ENCODE results near the gene SCARB1. TPM values are rescaled to one million over a fixed set of nuclear protein-coding genes. Genes with fewer than 3 reads are reported as not detected.
A peak's percentile ranks its signal among the peaks of the same experiment; 100 is the strongest.

SCARB1 gene
- total and polyA plus RNA-seq, 2 of the 13 experiments (the other 11 are each of a cell fraction or from before 2014, with no cell fraction given) = 63.4 to 160 TPM

DNA sequence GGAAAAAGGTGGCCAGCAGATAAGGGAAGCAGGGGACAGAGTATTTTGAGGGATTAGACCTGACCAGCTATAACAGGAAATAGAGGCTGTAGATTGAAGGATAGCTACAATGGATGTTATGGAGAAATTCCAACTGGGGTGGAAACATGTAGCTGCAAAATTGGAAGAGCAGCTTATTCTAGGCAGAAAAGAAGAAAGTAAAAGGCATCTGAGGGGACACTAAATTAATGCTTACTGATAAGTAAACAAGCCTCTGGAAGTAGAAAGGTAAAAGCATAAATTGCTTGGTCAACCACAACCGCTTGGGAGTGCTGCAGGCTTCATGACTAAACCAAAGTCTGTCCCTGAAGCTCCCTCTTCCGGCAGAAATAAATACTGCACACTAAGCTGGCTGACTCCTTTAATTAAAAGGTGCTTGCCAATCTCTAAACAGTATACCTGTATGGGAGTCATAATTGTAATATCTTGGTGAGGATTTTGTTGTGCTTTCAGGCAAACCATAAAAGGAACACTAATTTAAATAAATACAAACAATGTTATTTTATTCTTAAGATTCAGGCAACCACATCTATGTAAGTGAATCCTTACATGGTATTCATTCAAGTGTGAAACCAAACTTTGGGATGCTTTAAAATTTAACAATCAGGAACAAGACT is 43.1 kb upstream of the SCARB1 start (continued):
- no peak for TF ChIP-seq LRRFIP1 (CRISPR knock-in tag; conservative IDR thresholded peaks at IDR 0.05)
- no peak for TF ChIP-seq ZNF143 (CRISPR knock-in tag; IDR thresholded peaks at IDR 0.05)
- no peak for TF ChIP-seq SOX13 (IDR thresholded peaks at IDR 0.05)
- peak in 1 of 2 experiments; percentile 43; a peak in 1 of 4 replicates for TF ChIP-seq SOX13 (CRISPR knock-in tag; conservative IDR thresholded peaks at IDR 0.05 in 1 of 2, IDR thresholded peaks at IDR 0.05 in 1 of 2)
- no peak for TF ChIP-seq MED13 (CRISPR knock-in tag; IDR thresholded peaks at IDR 0.05)
- TF ChIP-seq SOX5 (CRISPR knock-in tag; IDR thresholded peaks at IDR 0.05; ENCODE audit: borderline replicate concordance) = peak; percentile 44; the same call in 1 of the 2 replicates
- TF ChIP-seq RFXANK (CRISPR knock-in tag; IDR thresholded peaks at IDR 0.05) = no peak
- TF ChIP-seq THYN1 (CRISPR knock-in tag; IDR thresholded peaks at IDR 0.05; ENCODE audit: borderline replicate concordance, low read depth) = no peak
- no peak for TF ChIP-seq NPAS2 (CRISPR knock-in tag; IDR thresholded peaks at IDR 0.05; ENCODE audit: borderline replicate concordance)
- no peak for TF ChIP-seq ZNF879 (CRISPR knock-in tag; IDR thresholded peaks at IDR 0.05)
- TF ChIP-seq CBX1 (IDR thresholded peaks at IDR 0.05; ENCODE audit: low read depth) = no peak
- TF ChIP-seq FOXK2 (IDR thresholded peaks at IDR 0.05) = 0 out of 2 replicates have a peak, but pooled peaks have one; percentile 23
- 0 out of 2 replicates have a peak, but pooled peaks have one; percentile 54 for TF ChIP-seq BRCA1 (CRISPR knock-in tag; IDR thresholded peaks at IDR 0.05)
- TF ChIP-seq MIER2 (CRISPR knock-in tag; IDR thresholded peaks at IDR 0.05) = no peak
- TF ChIP-seq FOSL2 (CRISPR knock-in tag; IDR thresholded peaks at IDR 0.05) = peak; percentile 55
- TF ChIP-seq, protein P1, sequence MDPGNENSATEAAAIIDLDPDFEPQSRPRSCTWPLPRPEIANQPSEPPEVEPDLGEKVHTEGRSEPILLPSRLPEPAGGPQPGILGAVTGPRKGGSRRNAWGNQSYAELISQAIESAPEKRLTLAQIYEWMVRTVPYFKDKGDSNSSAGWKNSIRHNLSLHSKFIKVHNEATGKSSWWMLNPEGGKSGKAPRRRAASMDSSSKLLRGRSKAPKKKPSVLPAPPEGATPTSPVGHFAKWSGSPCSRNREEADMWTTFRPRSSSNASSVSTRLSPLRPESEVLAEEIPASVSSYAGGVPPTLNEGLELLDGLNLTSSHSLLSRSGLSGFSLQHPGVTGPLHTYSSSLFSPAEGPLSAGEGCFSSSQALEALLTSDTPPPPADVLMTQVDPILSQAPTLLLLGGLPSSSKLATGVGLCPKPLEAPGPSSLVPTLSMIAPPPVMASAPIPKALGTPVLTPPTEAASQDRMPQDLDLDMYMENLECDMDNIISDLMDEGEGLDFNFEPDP (CRISPR knock-in tag; conservative IDR thresholded peaks at IDR 0.05) = no peak
- TF ChIP-seq, protein P2, sequence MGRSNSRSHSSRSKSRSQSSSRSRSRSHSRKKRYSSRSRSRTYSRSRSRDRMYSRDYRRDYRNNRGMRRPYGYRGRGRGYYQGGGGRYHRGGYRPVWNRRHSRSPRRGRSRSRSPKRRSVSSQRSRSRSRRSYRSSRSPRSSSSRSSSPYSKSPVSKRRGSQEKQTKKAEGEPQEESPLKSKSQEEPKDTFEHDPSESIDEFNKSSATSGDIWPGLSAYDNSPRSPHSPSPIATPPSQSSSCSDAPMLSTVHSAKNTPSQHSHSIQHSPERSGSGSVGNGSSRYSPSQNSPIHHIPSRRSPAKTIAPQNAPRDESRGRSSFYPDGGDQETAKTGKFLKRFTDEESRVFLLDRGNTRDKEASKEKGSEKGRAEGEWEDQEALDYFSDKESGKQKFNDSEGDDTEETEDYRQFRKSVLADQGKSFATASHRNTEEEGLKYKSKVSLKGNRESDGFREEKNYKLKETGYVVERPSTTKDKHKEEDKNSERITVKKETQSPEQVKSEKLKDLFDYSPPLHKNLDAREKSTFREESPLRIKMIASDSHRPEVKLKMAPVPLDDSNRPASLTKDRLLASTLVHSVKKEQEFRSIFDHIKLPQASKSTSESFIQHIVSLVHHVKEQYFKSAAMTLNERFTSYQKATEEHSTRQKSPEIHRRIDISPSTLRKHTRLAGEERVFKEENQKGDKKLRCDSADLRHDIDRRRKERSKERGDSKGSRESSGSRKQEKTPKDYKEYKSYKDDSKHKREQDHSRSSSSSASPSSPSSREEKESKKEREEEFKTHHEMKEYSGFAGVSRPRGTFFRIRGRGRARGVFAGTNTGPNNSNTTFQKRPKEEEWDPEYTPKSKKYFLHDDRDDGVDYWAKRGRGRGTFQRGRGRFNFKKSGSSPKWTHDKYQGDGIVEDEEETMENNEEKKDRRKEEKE (IDR thresholded peaks at IDR 0.05) = no peak
- TF ChIP-seq SAP130 (CRISPR knock-in tag; IDR thresholded peaks at IDR 0.05; ENCODE audit: low read depth) = peak; percentile 60
- no peak for TF ChIP-seq ZBTB37 (CRISPR knock-in tag; IDR thresholded peaks at IDR 0.05)
- no peak for TF ChIP-seq ZSCAN30 (CRISPR knock-in tag; IDR thresholded peaks at IDR 0.05)
- no peak for TF ChIP-seq TRIM22 (IDR thresholded peaks at IDR 0.05)
- TF ChIP-seq ZNF446 (CRISPR knock-in tag; IDR thresholded peaks at IDR 0.05) = no peak
